ENCODE measurements around the gene GNGT2.
"Not testable (repeated sequence)": the region's sequence is repeated elsewhere in the genome, so short reads cannot be mapped to it uniquely, and the experiment has no call there.

GNGT2 gene

GRCh38 chr17:49203796-49204195 lies 6.6 kb downstream of the GNGT2 start:
- no peak for DNase-seq

GRCh38 chr17:49201481-49201927 lies 8.9 kb downstream of the GNGT2 start:
- no peak for DNase-seq

DNA sequence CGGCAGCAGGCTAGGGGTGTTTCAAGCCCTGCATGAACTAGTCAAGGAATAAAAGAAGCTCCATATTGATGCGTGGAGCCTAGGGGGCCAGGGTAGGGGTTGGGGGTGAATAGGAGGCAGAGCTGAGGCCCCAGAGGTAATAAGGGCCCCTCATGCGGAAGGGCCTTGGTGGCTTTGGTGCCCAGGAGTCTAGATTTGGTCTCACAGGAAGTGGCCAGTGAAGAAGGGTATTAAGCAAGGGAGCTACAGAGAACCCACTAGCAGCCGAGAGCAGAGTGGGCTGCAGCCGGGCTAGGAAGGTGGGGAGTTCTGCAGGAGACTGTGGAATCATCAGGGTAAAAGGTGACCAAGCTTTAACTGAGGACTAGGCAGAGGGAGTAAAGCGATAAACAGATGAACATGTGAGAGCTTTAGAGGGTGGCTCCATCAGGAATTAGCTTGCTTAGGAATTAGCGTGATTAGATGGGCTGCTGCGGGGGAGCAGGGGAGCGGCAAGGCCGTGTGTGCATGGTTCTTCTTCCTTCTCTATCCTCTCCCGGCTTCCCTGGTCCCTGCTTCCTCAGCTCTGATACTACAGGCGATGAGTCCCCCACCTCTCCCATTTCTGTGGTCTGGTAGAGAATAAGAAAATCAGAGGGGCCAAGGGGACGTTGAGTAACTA lies 9.8 kb downstream of the GNGT2 start:
- DNase-seq: no peak

DNA sequence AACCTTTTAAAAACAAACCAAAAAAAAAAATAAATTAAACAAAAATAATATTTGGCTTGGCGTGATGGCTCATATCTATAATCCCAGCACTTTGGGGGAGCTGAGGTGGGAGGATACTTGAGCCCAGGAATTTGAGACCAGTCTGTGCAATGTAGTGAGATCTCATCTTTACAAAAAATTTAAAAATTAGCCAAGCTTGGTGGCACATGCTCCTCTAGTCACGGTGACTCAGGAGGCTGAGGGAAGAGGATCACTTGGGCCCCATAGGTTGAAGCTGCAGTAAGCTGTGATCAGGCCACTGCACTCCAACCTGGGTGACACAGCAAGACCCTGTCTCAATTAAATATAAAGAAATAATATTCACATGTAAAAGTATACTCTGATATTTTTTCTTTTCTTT lies 12.2 kb downstream of the GNGT2 start:
- DNase-seq: no peak

GRCh38 chr17:49197346-49197998 lies 12.9 kb downstream of the GNGT2 start:
- no peak for DNase-seq

DNA sequence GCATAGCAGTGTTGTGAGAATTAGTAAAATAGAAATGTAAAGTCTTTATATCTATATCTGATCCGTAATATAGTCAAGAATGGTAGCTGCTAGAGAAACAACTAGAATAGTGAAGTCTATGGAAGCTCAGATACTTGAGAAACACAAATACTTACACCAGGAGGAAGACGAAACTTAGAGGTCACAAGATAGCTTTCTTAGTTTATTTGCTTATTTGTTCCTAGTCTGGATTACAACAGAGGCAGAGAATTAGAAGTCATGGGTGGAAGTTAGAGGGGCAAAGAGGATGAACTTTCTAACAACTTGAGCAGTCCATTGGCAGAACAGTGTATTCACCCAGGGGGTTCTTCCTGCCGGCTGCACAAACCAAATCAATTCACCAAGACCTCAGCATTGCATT lies 13.9 kb downstream of the GNGT2 start:
- no peak for DNase-seq

DNA sequence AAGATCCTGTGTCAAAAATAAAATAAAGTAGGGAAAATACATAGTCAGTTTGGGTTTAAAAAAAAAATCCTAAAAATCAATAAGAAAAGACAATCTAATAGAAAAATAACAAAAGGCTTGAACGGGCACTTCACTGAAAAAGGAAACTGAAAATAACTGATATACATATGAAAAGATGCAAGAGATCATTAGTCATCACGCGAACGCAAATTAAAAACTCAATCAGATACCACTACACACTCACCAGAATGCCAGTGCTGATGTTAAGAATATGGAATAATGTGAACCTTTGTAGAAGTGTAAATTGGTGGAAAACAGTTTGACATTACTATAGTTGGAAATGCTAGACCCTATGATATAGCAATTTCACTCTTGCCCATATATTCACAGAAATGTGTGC lies 14.6 kb downstream of the GNGT2 start:
- DNase-seq: no peak

DNA sequence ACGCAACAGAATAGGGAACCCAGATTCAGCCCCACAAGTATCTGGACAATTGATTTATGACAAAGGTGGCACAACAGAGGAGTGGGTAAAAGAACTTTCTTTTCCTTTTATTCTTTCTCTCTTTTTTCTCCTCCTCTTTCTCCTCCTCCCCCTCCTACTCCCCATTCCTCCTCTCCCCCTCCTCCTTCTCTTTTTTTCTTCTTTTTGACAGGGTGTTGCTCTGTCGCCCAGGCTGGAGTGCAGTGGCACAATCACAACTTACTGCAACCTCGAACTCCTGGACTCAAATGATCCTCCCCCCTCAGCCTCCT lies 16.1 kb downstream of the GNGT2 start:
- DNase-seq: no peak

- DNase-seq: peak; percentile 32 to 51
Measured at GRCh38 chr17:49193513-49194296, 16.7 kb downstream of the GNGT2 start.

GRCh38 chr17:49191917-49192741 lies 18.2 kb downstream of the GNGT2 start:
- DNase-seq: peak; percentile 94

DNA sequence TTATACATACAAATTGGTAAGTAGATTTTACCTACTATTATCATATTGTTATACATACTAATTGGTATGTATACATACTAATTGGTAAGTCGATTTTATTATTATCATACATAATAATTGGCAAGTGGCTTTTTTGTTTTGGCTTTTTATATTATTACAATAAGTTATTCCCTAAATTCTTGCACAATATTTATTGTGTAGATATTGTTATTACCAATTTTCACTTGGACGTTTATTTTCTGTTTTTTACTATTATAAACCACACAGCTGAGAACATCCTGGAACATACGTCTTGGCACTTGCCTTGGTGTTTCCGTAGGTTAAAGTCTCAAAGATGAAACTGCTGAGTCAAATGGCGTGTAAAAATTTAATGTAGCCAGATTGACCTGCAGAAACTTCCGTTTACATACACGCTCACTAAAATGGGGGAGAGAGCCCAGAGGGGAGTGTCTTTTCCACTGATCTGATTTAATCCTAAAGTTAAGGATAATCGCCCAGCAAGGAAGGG lies 18.9 kb downstream of the GNGT2 start:
- no peak for DNase-seq

DNA sequence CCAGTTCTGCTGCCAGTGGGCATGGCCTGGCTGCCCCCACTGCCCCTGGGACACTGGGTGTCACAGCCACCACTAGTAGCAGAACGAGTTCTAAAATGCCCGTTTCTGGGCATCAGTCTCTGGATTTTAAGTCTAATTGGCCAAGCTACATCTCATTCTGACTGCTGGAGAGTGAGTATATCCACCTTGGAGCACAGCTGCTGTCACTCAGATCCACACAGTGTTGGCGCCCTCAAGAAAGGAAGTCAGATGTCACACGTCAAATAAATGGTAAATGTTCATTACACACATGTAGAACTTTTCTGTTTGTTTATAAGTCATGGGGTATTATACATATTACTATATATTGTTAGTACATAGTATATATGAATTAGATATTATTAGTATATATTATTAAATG lies 19.4 kb downstream of the GNGT2 start:
- DNase-seq: no peak

DNA sequence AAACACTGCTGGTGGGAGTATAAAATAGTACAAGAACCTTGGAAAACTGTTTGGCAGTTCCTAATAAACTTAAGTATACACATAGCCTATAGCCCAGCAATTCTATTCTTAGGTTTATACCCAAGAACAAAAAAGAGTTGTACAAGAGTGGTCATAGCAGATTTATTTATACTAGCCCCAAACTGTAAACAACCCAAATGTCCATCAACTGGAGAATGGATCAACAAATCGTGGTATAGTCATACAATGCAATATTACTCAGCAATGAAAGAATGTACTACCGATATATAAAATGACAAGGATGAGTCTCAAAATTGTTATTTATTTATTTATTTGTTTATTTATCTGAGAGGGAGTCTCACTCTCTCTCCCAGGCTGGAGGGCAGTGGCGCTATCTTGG lies 23.1 kb downstream of the GNGT2 start:
- no peak for DNase-seq

GRCh38 chr17:49185381-49185780 lies 25.0 kb downstream of the GNGT2 start:
- DNase-seq: not testable (repeated sequence)

GRCh38 chr17:49184522-49184921 lies 25.9 kb downstream of the GNGT2 start:
- not testable (repeated sequence) for DNase-seq

GRCh38 chr17:49183801-49184200 lies 26.6 kb downstream of the GNGT2 start:
- no peak for DNase-seq

GRCh38 chr17:49183341-49183740 lies 27.0 kb downstream of the GNGT2 start:
- DNase-seq: no peak

DNA sequence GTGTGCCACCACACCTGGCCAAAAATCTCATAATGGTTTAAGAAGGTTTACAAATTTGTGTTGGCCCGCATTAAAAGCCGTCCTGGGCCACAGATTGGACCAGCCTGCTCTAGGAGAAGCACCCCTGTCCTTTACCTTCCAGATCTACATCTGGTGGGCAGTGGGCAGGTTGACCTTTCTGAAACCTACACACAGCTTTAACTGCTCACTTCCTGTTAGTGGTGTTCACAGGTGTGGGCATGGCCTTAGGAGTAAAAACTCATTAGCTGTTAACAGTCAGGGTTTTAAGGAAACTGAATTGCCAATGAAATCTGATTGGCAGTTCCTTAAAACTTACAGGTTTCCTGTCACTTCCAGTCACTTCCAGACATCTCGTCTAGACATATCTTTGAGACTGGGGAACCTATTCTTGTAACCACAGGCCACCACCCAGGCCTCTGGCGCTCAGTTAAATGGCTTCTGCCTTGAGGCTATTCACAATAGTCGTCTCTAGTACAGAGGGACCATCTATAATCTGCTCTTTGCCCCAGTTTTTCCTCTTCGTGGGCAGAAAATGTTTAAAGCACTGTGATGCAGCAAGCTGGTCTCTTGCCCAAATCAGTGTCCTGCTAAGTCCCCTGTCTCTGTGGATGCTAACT lies 29.3 kb downstream of the GNGT2 start:
- no peak for DNase-seq

DNA sequence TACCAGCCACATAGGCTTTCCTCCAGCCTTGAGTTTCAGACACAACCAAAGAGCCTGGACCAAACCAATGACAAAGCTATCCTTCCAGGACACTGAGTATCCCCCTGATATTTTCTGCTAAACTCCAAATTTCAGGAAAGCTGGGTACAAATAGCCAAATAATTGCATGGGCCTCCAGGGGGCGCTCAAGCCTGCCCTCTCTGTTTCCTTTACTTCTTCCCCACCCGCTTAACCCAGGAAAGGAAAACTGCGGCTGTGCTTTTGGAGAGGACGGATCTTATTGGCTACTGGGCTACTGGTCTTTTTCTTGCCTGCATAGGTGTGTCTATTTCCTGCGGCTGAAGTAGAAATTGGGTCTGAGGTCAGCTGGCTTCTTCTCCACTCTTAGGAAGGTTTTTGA lies 30.1 kb downstream of the GNGT2 start:
- DNase-seq: peak; percentile 73 to 79

- DNase-seq: not testable (repeated sequence)
Measured at GRCh38 chr17:49175978-49176377, 34.4 kb downstream of the GNGT2 start.

- DNase-seq: not testable (repeated sequence)
Measured at GRCh38 chr17:49170711-49171110, 39.7 kb downstream of the GNGT2 start.

DNA sequence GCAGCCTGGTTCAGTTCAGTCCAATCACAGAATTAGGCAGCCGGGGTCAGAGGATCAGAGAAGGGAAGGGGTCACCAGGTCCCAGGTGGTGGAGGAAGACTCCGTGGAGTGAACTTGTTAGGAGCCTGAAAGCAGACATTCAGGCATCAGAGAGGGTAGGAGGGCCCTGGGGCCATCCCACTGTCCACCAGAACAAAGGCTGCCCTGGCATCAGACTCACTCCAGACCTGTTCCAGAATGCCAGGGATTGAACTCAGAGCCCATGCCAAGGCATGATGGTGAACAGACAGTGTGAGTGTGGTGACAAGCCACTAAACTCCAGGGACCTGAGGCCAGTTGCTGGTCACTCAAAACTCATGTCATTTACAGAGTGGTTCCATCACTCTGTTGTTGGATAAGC lies 40.2 kb downstream of the GNGT2 start:
- no peak for DNase-seq

GRCh38 chr17:49168706-49169105 lies 41.7 kb downstream of the GNGT2 start:
- no peak for DNase-seq

Data from activated CD4-positive, alpha-beta T cell treated with anti-CD3 and anti-CD28 coated beads, Interleukin-2, amount 50 U/mL, for 48 hours (primary cell).